Measurements from ENCODE around the gene AQP3. TPM values are rescaled to one million over a fixed set of nuclear protein-coding genes. Genes with fewer than 3 reads are reported as not detected.
"Not testable (repeated sequence)": the region's sequence is repeated elsewhere in the genome, so short reads cannot be mapped to it uniquely, and the experiment has no call there.

AQP3 gene
- polyA plus RNA-seq, 1 experiment: 10.6 TPM

DNA sequence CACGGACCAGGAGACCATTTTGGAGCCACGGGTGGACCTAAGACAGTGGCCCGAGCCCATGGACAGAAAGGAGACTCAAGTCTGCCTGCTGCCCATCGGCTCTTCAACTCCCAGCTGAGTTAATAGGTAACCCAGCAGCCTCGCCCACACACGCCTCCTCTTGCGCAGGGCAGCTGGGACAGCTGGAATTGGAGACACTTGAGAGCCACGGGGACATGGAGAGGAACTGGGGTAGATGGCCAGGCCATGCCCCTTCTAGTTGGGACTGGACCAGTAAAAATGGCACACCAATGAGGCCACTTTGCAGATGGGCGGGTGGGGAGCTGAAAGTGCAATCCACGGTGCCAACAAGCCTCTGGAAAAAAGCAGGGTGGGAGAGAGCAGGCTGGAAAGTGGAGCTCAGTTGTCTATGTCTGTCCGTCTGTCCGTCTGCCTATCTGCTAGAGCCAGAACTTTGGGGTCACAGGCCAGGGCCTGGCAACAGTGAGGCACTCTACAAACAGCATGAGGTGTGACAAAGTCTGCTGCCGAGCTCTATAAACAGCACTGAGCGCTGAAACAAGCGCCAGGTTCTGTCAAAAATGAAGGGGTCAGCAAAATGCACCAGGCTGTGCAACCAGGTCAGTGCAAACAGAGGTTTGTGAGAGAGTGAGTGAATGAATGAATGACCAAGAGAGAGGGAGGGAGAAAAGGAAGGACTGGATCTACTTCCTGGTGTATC is 52.1 kb downstream of the AQP3 start:
- H3K9me3 ChIP-seq (ENCODE audit: control insufficient read depth, insufficient read depth, low read length); POLR2A ChIA-PET; H3K27ac ChIP-seq (ENCODE audit: low read depth, low read length); CTCF ChIA-PET; DNase-seq (ENCODE audit: low read depth, low spot score); H3K4me3 ChIP-seq (ENCODE audit: low read depth, low read length); H3K27me3 ChIP-seq (ENCODE audit: control insufficient read depth, insufficient read depth, low read length): not testable (repeated sequence)

- H3K27ac ChIP-seq (ENCODE audit: low read depth, low read length); POLR2A ChIA-PET; H3K27me3 ChIP-seq (ENCODE audit: control insufficient read depth, insufficient read depth, low read length); H3K4me3 ChIP-seq (ENCODE audit: low read depth, low read length); H3K9me3 ChIP-seq (ENCODE audit: control insufficient read depth, insufficient read depth, low read length); DNase-seq (ENCODE audit: low read depth, low spot score): not testable (repeated sequence)
- CTCF ChIA-PET: interaction anchor here (1.4 to 1.7 kb wide), 2 partner anchors 19 to 72 kb away, joined by 4 to 5 read pairs; no protein-coding TSS in a partner anchor
These were observed 53.4 kb downstream of the AQP3 start for GRCh38 chr9:33393986-33394385.

GRCh38 chr9:33393581-33393980 is 53.8 kb downstream of the AQP3 start:
- H3K27me3 ChIP-seq (ENCODE audit: control insufficient read depth, insufficient read depth, low read length): no peaks in the 10 kb centered on the region
- H3K4me3 ChIP-seq (ENCODE audit: low read depth, low read length): no peak overlapping the region
- CTCF ChIA-PET: interaction anchor here (1.4 to 1.7 kb wide), 2 partner anchors 19 to 73 kb away, joined by 4 to 5 read pairs; no protein-coding TSS in a partner anchor
- no peaks in the 10 kb centered on the region for H3K9me3 ChIP-seq (ENCODE audit: control insufficient read depth, insufficient read depth, low read length)
- no peak for DNase-seq (ENCODE audit: low read depth, low spot score)
- POLR2A ChIA-PET: no interaction called here
- TF ChIP-seq, protein P1, sequence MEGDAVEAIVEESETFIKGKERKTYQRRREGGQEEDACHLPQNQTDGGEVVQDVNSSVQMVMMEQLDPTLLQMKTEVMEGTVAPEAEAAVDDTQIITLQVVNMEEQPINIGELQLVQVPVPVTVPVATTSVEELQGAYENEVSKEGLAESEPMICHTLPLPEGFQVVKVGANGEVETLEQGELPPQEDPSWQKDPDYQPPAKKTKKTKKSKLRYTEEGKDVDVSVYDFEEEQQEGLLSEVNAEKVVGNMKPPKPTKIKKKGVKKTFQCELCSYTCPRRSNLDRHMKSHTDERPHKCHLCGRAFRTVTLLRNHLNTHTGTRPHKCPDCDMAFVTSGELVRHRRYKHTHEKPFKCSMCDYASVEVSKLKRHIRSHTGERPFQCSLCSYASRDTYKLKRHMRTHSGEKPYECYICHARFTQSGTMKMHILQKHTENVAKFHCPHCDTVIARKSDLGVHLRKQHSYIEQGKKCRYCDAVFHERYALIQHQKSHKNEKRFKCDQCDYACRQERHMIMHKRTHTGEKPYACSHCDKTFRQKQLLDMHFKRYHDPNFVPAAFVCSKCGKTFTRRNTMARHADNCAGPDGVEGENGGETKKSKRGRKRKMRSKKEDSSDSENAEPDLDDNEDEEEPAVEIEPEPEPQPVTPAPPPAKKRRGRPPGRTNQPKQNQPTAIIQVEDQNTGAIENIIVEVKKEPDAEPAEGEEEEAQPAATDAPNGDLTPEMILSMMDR (IDR thresholded peaks at IDR 0.05; ENCODE audit: low read depth, low read length): no peak
- H3K27ac ChIP-seq (ENCODE audit: low read depth, low read length): no peak overlapping the region

- CTCF ChIA-PET: interaction anchor here (0.6 to 1.7 kb wide), 3 partner anchors 18 to 74 kb away, joined by 3 to 5 read pairs (median 4); no protein-coding TSS in a partner anchor
- H3K27ac ChIP-seq (ENCODE audit: low read depth, low read length); DNase-seq (ENCODE audit: low read depth, low spot score); POLR2A ChIA-PET; H3K9me3 ChIP-seq (ENCODE audit: control insufficient read depth, insufficient read depth, low read length); H3K27me3 ChIP-seq (ENCODE audit: control insufficient read depth, insufficient read depth, low read length); H3K4me3 ChIP-seq (ENCODE audit: low read depth, low read length): not testable (repeated sequence)
These were observed 54.8 kb downstream of the AQP3 start for GRCh38 chr9:33392591-33393021.

Small RNAs within 50 kb of the gene (small RNA-seq; reads per million reads assigned to genes)
- not detected for gene AL356218.2 (ENCODE audit: insufficient read length, low read depth)
- gene MIR6851 (ENCODE audit: insufficient read length, low read depth): not detected

Other genes starting within 250 kb of the AQP3 start
- gene SPINK4, start 207.4 kb downstream of the AQP3 start, polyA plus RNA-seq (2011; rRNA removed): not detected in 2 replicates
- 26.4 and 31.7 TPM in 2 replicates for gene BAG1, start 182.9 kb downstream of the AQP3 start, polyA plus RNA-seq (2011; rRNA removed)
- 97.6 and 144 TPM in 2 replicates for gene CHMP5, start 182.5 kb downstream of the AQP3 start, polyA plus RNA-seq (2011; rRNA removed)
- 35.9 and 39.2 TPM in 2 replicates for gene NFX1, start 157.1 kb downstream of the AQP3 start, polyA plus RNA-seq (2011; rRNA removed)
- 0.11 and 0.33 TPM in 2 replicates for gene AQP7, start 45.0 kb downstream of the AQP3 start, polyA plus RNA-seq (2011; rRNA removed)
- gene NOL6, start 26.3 kb upstream of the AQP3 start, polyA plus RNA-seq (2011; rRNA removed): 34.7 and 42.6 TPM in 2 replicates
- 5.9 and 8.6 TPM in 2 replicates for gene ANKRD18B, start 76.7 kb upstream of the AQP3 start, polyA plus RNA-seq (2011; rRNA removed)